ENCODE data around the gene CREB3L2. TPM values are rescaled to one million over a fixed set of nuclear protein-coding genes. Genes with fewer than 3 reads are reported as not detected.

CREB3L2 gene
- polyA plus RNA-seq, 2 of the 4 experiments (the other 2 are of a cell fraction) = 16.3 to 32.2 TPM

GRCh38 chr7:137957887-137958286 is 44.0 kb downstream of the CREB3L2 start (continued):
- no peak for TF ChIP-seq REST (IDR thresholded peaks at IDR 0.05)
- TF ChIP-seq HOXA7 (CRISPR knock-in tag; IDR thresholded peaks at IDR 0.05) = no peak
- no peak for TF ChIP-seq ATOH8 (CRISPR knock-in tag; IDR thresholded peaks at IDR 0.05; ENCODE audit: low read depth)
- no peak for TF ChIP-seq ESRRA (IDR thresholded peaks at IDR 0.05; ENCODE audit: borderline replicate concordance, low read length)

- WGBS (ENCODE audit: missing lambda C conversion rate) = 91% methylated on average over 5 of the region's 5 CpGs
- H3K4me2 ChIP-seq = no peak overlapping the region
- H3K9me3 ChIP-seq = no peaks in the 10 kb centered on the region
- DNase-seq (ENCODE audit: low read depth in 1 of 2, low spot score in 1 of 2) (no peak), FAIRE-seq (no peak), ATAC-seq (no peak)
- TF ChIP-seq CHD4 (IDR thresholded peaks at IDR 0.05; ENCODE audit: borderline replicate concordance) = no peak
- TF ChIP-seq MAX (IDR thresholded peaks at IDR 0.05) = no peak
- no peak for TF ChIP-seq ELK1 (IDR thresholded peaks at IDR 0.05; ENCODE audit: low read depth, low read length)
- TF ChIP-seq HOXB5 (CRISPR knock-in tag; IDR thresholded peaks at IDR 0.05) = no peak
- ChIA-PET POLR2A (no interaction called here), CTCF (interaction anchor here (1.3 kb wide), 1 partner anchor 46 kb away, joined by 6 read pairs; the partner anchor contains the start of gene CREB3L2)
- peaks cover 83% of the 10 kb centered on the region for H3K4me1 ChIP-seq
- no peak overlapping the region for H3K4me3 ChIP-seq
- peak overlapping the region; percentile 23 to 55; a peak in 4 of 6 replicates for H3K27ac ChIP-seq
These were observed 45.3 kb downstream of the CREB3L2 start for GRCh38 chr7:137956591-137956990.

GRCh38 chr7:137956183-137956582 is 45.7 kb downstream of the CREB3L2 start:
- DNase-seq (ENCODE audit: low read depth in 1 of 2, low spot score in 1 of 2) (no peak), FAIRE-seq (no peak), ATAC-seq (no peak)
- 89% methylated on average over 5 of the region's 5 CpGs for WGBS (ENCODE audit: missing lambda C conversion rate)
- H3K9me3 ChIP-seq = no peaks in the 10 kb centered on the region
- peak overlapping the region; percentile 23 to 82; a peak in 4 of 6 replicates for H3K27ac ChIP-seq
- CTCF ChIA-PET = interaction anchor here (1.3 kb wide), 1 partner anchor 46 kb away, joined by 6 read pairs; the partner anchor contains the start of gene CREB3L2
- no peak overlapping the region for H3K4me3 ChIP-seq
- TF ChIP-seq HMGXB4 (CRISPR knock-in tag; IDR thresholded peaks at IDR 0.05; ENCODE audit: borderline replicate concordance) (no peak), BCL3 (IDR thresholded peaks at IDR 0.05) (no peak), MYC (IDR thresholded peaks at IDR 0.05; ENCODE audit: borderline replicate concordance, low read length) (no peak), JUN (IDR thresholded peaks at IDR 0.05) (no peak), PBX3 (IDR thresholded peaks at IDR 0.05) (no peak), GATA3 (IDR thresholded peaks at IDR 0.05; ENCODE audit: borderline replicate concordance) (no peak), ESRRA (IDR thresholded peaks at IDR 0.05; ENCODE audit: borderline replicate concordance, low read length) (no peak), ZNF302 (CRISPR knock-in tag; IDR thresholded peaks at IDR 0.05) (no peak), RARB (CRISPR knock-in tag; IDR thresholded peaks at IDR 0.05) (no peak)
- peaks cover 82% of the 10 kb centered on the region for H3K4me1 ChIP-seq
- no peak overlapping the region for H3K4me2 ChIP-seq
- POLR2A ChIA-PET = no interaction called here

Measured in A549 (cell line).